Subcutaneous abdominal adipose tissue (tissue), 5 donors: Measurements from ENCODE around the gene GRM7.

Experiments used
- H3K27ac ChIP-seq: one replicate; pipeline ENCODE4 v1.7.0; 2013; ENCODE audit warnings: low read depth, mild to moderate bottlenecking, inconsistent platforms, low read length, moderate library complexity
- H3K27me3 ChIP-seq, 5 donors: one replicate each; pipeline ENCODE4 v1.7.0; 2013; ENCODE audit warnings: low read length in 5 of 5, inconsistent platforms in 1 of 5; ENCODE audit not compliant: control insufficient read depth in 5 of 5, insufficient read depth in 4 of 5
- H3K36me3 ChIP-seq, 5 donors: one replicate each; pipeline ENCODE4 v1.7.0; 2013; ENCODE audit warnings: low read length in 5 of 5; ENCODE audit not compliant: control insufficient read depth in 5 of 5, insufficient read depth in 5 of 5
- H3K4me1 ChIP-seq, 5 donors: one replicate each; pipeline ENCODE4 v1.7.0; 2013; ENCODE audit warnings: low read length in 5 of 5, mild to moderate bottlenecking in 3 of 5, moderate library complexity in 1 of 5; ENCODE audit not compliant: control insufficient read depth in 5 of 5, insufficient read depth in 5 of 5
- H3K4me3 ChIP-seq, 5 donors: one replicate each; pipeline ENCODE4 v1.7.0; 2013; ENCODE audit warnings: low read length in 5 of 5, low read depth in 1 of 5
- H3K9ac ChIP-seq, 5 donors: one replicate each; pipeline ENCODE4 v1.7.0; 2013; ENCODE audit warnings: low read length in 5 of 5, mild to moderate bottlenecking in 4 of 5, moderate library complexity in 3 of 5
- H3K9me3 ChIP-seq, 5 donors: one replicate each; pipeline ENCODE4 v1.7.0; 2013; ENCODE audit warnings: low read length in 5 of 5; ENCODE audit not compliant: control insufficient read depth in 5 of 5
- donor health status: healthy.
- donor health status: healthy.
- donor health status: healthy.
- donor health status: healthy.
- donor health status: healthy.

Gene GRM7

DNA sequence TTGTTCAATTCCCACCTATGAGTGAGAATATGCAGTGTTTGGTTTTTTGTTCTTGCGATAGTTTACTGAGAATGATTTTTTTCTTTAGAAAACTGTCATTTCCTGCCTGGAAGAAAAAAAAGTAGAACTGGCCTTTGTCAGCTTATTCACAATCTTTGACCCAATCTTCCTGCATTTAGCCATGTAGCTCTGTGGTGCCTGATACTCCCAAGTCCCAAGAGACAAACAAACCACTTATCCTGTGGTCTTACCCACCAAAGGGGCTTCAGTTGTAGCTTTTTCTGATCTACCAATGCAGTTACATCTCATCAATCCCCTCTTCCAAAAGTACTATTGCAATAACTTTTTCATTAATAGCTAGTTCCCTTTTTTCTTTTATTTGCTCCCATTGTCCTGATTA, 444.6 kb downstream of the GRM7 start:
- Histone ChIP-seq H3K4me1 (peaks cover 0 to 25% (median 11%) of the 10 kb centered on the region in 5 donors), H3K4me3 (no peak overlapping the region), H3K36me3 (no peaks in the 10 kb centered on the region), H3K9me3 (peaks cover 0 to 6% (median 3%) of the 10 kb centered on the region in 5 donors), H3K27ac (no peak overlapping the region), H3K27me3 (no peaks in the 10 kb centered on the region), H3K9ac (no peak overlapping the region)

- Histone ChIP-seq H3K9ac (no peak overlapping the region), H3K27ac (no peak overlapping the region), H3K9me3 (peaks cover 0 to 6% (median 3%) of the 10 kb centered on the region in 5 donors), H3K27me3 (no peaks in the 10 kb centered on the region), H3K36me3 (no peaks in the 10 kb centered on the region), H3K4me1 (peaks cover 0 to 25% (median 11%) of the 10 kb centered on the region in 5 donors), H3K4me3 (no peak overlapping the region)
Observed at GRCh38 chr3:7306901-7307300, 446.0 kb downstream of the GRM7 start.

DNA sequence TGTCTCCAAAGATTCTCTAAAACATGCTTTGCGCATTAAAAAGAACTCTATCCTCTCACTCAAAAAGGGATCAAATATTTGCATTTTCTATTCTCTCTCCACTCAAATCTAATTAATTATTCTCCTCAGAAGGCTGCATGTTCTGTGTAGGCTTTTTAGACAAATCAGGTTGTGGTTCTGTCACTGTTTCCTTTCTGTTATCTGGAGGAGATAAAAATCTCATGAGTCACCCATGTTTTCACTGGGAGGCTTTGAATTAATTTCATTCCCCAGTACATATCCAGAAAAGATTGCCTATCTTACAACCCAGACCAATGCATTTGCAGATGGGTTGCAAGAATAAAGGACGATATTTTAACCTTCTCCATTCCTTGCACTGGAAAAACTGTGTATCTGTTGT, 446.5 kb downstream of the GRM7 start:
- peaks cover 0 to 25% (median 11%) of the 10 kb centered on the region in 5 donors for H3K4me1 ChIP-seq
- no peaks in the 10 kb centered on the region for H3K27me3 ChIP-seq
- no peaks in the 10 kb centered on the region for H3K36me3 ChIP-seq
- no peak overlapping the region for H3K27ac ChIP-seq
- H3K4me3 ChIP-seq = no peak overlapping the region
- peaks cover 0 to 6% (median 3%) of the 10 kb centered on the region in 5 donors for H3K9me3 ChIP-seq
- no peak overlapping the region for H3K9ac ChIP-seq

- Histone ChIP-seq H3K9ac (peak overlapping the region in 1 of 5 donors; percentile 5), H3K4me1 (peaks cover 0 to 25% (median 11%) of the 10 kb centered on the region in 5 donors), H3K27ac (no peak overlapping the region), H3K36me3 (no peaks in the 10 kb centered on the region), H3K27me3 (no peaks in the 10 kb centered on the region), H3K4me3 (peak overlapping the region in 2 of 5 donors; percentile 19 to 28), H3K9me3 (peaks cover 0 to 1% (median 0%) of the 10 kb centered on the region in 5 donors)
Observed at GRCh38 chr3:7309641-7310102, 448.8 kb downstream of the GRM7 start.

GRCh38 chr3:7315037-7315436, 454.1 kb downstream of the GRM7 start:
- Histone ChIP-seq H3K9ac (no peak overlapping the region), H3K9me3 (no peaks in the 10 kb centered on the region), H3K27ac (no peak overlapping the region), H3K4me3 (no peak overlapping the region), H3K27me3 (no peaks in the 10 kb centered on the region), H3K4me1 (peaks cover 0 to 5% (median under 1%) of the 10 kb centered on the region in 5 donors), H3K36me3 (no peaks in the 10 kb centered on the region)

DNA sequence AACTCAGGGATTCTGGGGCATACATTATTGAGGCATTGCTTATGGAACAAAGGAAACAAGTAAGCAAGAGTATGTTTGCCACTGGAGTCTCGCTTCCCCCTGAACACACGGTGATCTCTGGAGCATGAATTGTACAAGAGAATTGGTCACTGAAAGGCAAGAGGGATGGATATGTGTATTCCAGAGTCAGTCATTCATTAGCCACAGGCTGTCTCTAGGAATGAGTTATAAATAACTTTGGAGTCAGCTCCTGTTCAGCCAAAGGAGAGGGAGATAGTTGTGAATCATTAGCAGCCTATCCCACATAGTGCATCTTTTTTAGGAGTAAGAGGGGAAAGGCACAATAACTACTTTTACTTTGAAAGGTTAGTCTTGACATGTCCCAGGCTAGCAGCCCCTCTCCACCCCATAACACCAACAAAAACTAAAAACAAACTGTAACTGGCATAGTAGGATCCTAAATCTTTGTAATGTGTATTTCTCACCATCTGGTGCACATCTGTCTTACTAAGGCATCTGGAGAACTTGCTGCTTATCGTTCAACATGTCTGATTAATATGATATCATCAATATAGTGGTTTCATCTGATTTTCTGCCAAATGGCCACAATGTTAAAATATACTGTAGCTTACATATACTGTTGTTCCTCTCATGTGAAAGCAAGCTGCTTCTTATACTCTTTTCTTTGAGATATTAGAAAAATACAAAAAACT, 462.2 kb downstream of the GRM7 start:
- Histone ChIP-seq H3K36me3 (no peaks in the 10 kb centered on the region), H3K9ac (no peak overlapping the region)

GRCh38 chr3:7328339-7328738, 467.4 kb downstream of the GRM7 start:
- Histone ChIP-seq H3K36me3 (no peaks in the 10 kb centered on the region), H3K4me3 (no peak overlapping the region), H3K27ac (no peak overlapping the region), H3K27me3 (no peaks in the 10 kb centered on the region), H3K9ac (no peak overlapping the region), H3K4me1 (no peaks in the 10 kb centered on the region), H3K9me3 (peaks cover 0 to 2% (median 0%) of the 10 kb centered on the region in 5 donors)

More for the DNA sequence above, 462.2 kb downstream of the GRM7 start:
- H3K4me1 ChIP-seq = no peaks in the 10 kb centered on the region
- no peak overlapping the region for H3K4me3 ChIP-seq
- no peak overlapping the region for H3K27ac ChIP-seq
- peaks cover 0 to 3% (median 0%) of the 10 kb centered on the region in 5 donors for H3K9me3 ChIP-seq
- H3K27me3 ChIP-seq = no peaks in the 10 kb centered on the region

GRCh38 chr3:7332696-7333095, 471.8 kb downstream of the GRM7 start:
- H3K27ac ChIP-seq = no peak overlapping the region
- peaks cover 0 to 4% (median 2%) of the 10 kb centered on the region in 5 donors for H3K9me3 ChIP-seq
- H3K4me1 ChIP-seq = no peaks in the 10 kb centered on the region
- no peaks in the 10 kb centered on the region for H3K36me3 ChIP-seq
- H3K27me3 ChIP-seq = no peaks in the 10 kb centered on the region
- no peak overlapping the region for H3K9ac ChIP-seq
- H3K4me3 ChIP-seq = no peak overlapping the region

DNA sequence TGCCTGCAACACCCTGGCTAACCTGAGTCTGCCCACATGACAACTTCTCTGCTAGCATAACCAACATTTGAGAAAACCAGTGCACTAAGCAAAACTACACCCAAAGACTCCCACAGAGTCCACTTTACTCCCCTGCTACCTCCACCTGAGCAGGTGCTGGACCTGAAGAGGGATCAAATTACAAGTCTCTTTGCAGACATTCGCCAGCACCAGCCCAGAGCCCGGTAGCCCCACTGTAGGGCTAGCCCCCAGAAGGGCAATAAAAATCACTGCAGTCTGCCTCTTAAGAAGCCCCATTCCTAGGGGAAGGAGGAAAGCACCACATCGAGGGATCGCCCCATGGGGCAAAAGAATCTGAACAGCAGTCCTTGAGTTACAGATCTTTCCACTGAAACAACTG, 472.2 kb downstream of the GRM7 start:
- H3K4me3 ChIP-seq = no peak overlapping the region

GRCh38 chr3:7340795-7341194, 479.9 kb downstream of the GRM7 start:
- no peak overlapping the region for H3K4me3 ChIP-seq
- no peaks in the 10 kb centered on the region for H3K36me3 ChIP-seq
- H3K9ac ChIP-seq = no peak overlapping the region
- H3K27ac ChIP-seq = no peak overlapping the region
- H3K4me1 ChIP-seq = peaks cover 0 to 3% (median 0%) of the 10 kb centered on the region in 5 donors
- H3K9me3 ChIP-seq = no peaks in the 10 kb centered on the region
- H3K27me3 ChIP-seq = no peaks in the 10 kb centered on the region

More for the DNA sequence above, 472.2 kb downstream of the GRM7 start:
- Histone ChIP-seq H3K27me3 (no peaks in the 10 kb centered on the region), H3K4me1 (no peaks in the 10 kb centered on the region), H3K27ac (no peak overlapping the region), H3K36me3 (no peaks in the 10 kb centered on the region), H3K9ac (no peak overlapping the region), H3K9me3 (peaks cover 0 to 4% (median 2%) of the 10 kb centered on the region in 5 donors)
